ENCODE results near the gene ME1.

ME1 gene

GRCh38 chr6:83354747-83355146, 76.1 kb downstream of the ME1 start:
- no peak overlapping the region for H3K4ac ChIP-seq (ENCODE audit: low read length)
- H3K14ac ChIP-seq (ENCODE audit: low read length) = no peak overlapping the region
- H2AFZ ChIP-seq (ENCODE audit: low read length) = no peak overlapping the region
- no peak overlapping the region for H4K8ac ChIP-seq (ENCODE audit: low read depth, low read length)
- no CpG with 5 or more reads among the region's 1 CpG for WGBS, 2 donors (ENCODE audit: extremely low coverage in 2 of 2, insufficient read length in 2 of 2, insufficient replicate concordance in 1 of 2)
- no peak for DNase-seq (ENCODE audit: low spot score)
- H3K4me2 ChIP-seq (ENCODE audit: insufficient read depth, low read length, poor library complexity, severe bottlenecking) = no peak overlapping the region
- H3K18ac ChIP-seq (ENCODE audit: low read length) = no peak overlapping the region
- H3K27me3 ChIP-seq (ENCODE audit: control insufficient read depth in 3 of 3, insufficient read depth in 3 of 3, low read depth in 1 of 3, low read length in 3 of 3) = no peaks in the 10 kb centered on the region
- no peak overlapping the region for H3K9ac ChIP-seq (ENCODE audit: low read depth, low read length, poor library complexity)
- H3K4me1 ChIP-seq (ENCODE audit: control insufficient read depth in 2 of 2, insufficient read depth in 1 of 2, low read depth in 1 of 2, low read length in 2 of 2) = no peaks in the 10 kb centered on the region
- H3K4me3 ChIP-seq (ENCODE audit: low read length in 2 of 2) = no peak overlapping the region
- H3K79me1 ChIP-seq (ENCODE audit: low read depth, low read length) = no peaks in the 10 kb centered on the region
- no peak overlapping the region for H2BK12ac ChIP-seq (ENCODE audit: low read length)
- H3K23ac ChIP-seq (ENCODE audit: low read depth, low read length, poor library complexity) = no peak overlapping the region
- H3K27ac ChIP-seq (replicated peaks; ENCODE audit: low read length) = no peak overlapping the region
- H3K9me3 ChIP-seq (replicated peaks in 1 of 2; ENCODE audit: control insufficient read depth in 2 of 2, insufficient read depth in 1 of 2, low read depth in 1 of 2, low read length in 2 of 2) = peaks cover 0 to 2% of the 10 kb centered on the region in 2 donors
- H2BK5ac ChIP-seq (ENCODE audit: low read length) = no peak overlapping the region
- H3K36me3 ChIP-seq (replicated peaks in 1 of 2; ENCODE audit: control insufficient read depth in 2 of 2, insufficient read depth in 2 of 2, low read length in 2 of 2) = no peaks in the 10 kb centered on the region
- H4K91ac ChIP-seq (ENCODE audit: low read depth, low read length, poor library complexity) = no peak overlapping the region
- H2AK5ac ChIP-seq (ENCODE audit: low read depth, low read length) = no peak overlapping the region
- no peak overlapping the region for H2BK120ac ChIP-seq (ENCODE audit: low read depth, low read length)
- H2BK15ac ChIP-seq (ENCODE audit: low read length) = no peak overlapping the region

- Histone ChIP-seq H2BK5ac (ENCODE audit: low read length) (no peak overlapping the region), H3K18ac (ENCODE audit: low read length) (no peak overlapping the region), H2AK5ac (ENCODE audit: low read depth, low read length) (no peak overlapping the region), H2BK120ac (ENCODE audit: low read depth, low read length) (no peak overlapping the region), H3K4ac (ENCODE audit: low read length) (no peak overlapping the region), H2BK15ac (ENCODE audit: low read length) (no peak overlapping the region), H3K4me1 (ENCODE audit: control insufficient read depth in 2 of 2, insufficient read depth in 1 of 2, low read depth in 1 of 2, low read length in 2 of 2) (no peaks in the 10 kb centered on the region), H3K27ac (replicated peaks; ENCODE audit: low read length) (no peak overlapping the region), H3K4me3 (ENCODE audit: low read length in 2 of 2) (no peak overlapping the region), H3K9ac (ENCODE audit: low read depth, low read length, poor library complexity) (no peak overlapping the region), H3K27me3 (ENCODE audit: control insufficient read depth in 3 of 3, insufficient read depth in 3 of 3, low read depth in 1 of 3, low read length in 3 of 3) (no peaks in the 10 kb centered on the region), H2AFZ (ENCODE audit: low read length) (no peak overlapping the region), H2BK12ac (ENCODE audit: low read length) (no peak overlapping the region), H4K8ac (ENCODE audit: low read depth, low read length) (no peak overlapping the region), H4K91ac (ENCODE audit: low read depth, low read length, poor library complexity) (no peak overlapping the region), H3K36me3 (replicated peaks in 1 of 2; ENCODE audit: control insufficient read depth in 2 of 2, insufficient read depth in 2 of 2, low read length in 2 of 2) (no peaks in the 10 kb centered on the region), H3K79me1 (ENCODE audit: low read depth, low read length) (no peaks in the 10 kb centered on the region), H3K9me3 (replicated peaks in 1 of 2; ENCODE audit: control insufficient read depth in 2 of 2, insufficient read depth in 1 of 2, low read depth in 1 of 2, low read length in 2 of 2) (no peaks in the 10 kb centered on the region), H3K4me2 (ENCODE audit: insufficient read depth, low read length, poor library complexity, severe bottlenecking) (no peak overlapping the region), H3K14ac (ENCODE audit: low read length) (no peak overlapping the region), H3K23ac (ENCODE audit: low read depth, low read length, poor library complexity) (no peak overlapping the region)
- WGBS, 2 donors (ENCODE audit: extremely low coverage in 2 of 2, insufficient read length in 2 of 2, insufficient replicate concordance in 1 of 2) = no CpG with 5 or more reads among the region's 3 CpGs
- DNase-seq (ENCODE audit: low spot score) = no peak
These were observed 78.3 kb downstream of the ME1 start for GRCh38 chr6:83352424-83353061.

GRCh38 chr6:83343121-83343520, 87.7 kb downstream of the ME1 start:
- H2BK120ac ChIP-seq (ENCODE audit: low read depth, low read length) = no peak overlapping the region
- H3K9me3 ChIP-seq (replicated peaks in 1 of 2; ENCODE audit: control insufficient read depth in 2 of 2, insufficient read depth in 1 of 2, low read depth in 1 of 2, low read length in 2 of 2) = no peaks in the 10 kb centered on the region
- H3K4me3 ChIP-seq (ENCODE audit: low read length in 2 of 2) = no peak overlapping the region
- H2BK15ac ChIP-seq (ENCODE audit: low read length) = no peak overlapping the region
- H3K9ac ChIP-seq (ENCODE audit: low read depth, low read length, poor library complexity) = no peak overlapping the region
- no peaks in the 10 kb centered on the region for H3K79me1 ChIP-seq (ENCODE audit: low read depth, low read length)
- H2AK5ac ChIP-seq (ENCODE audit: low read depth, low read length) = no peak overlapping the region
- no peak overlapping the region for H3K14ac ChIP-seq (ENCODE audit: low read length)
- no peak overlapping the region for H2BK12ac ChIP-seq (ENCODE audit: low read length)
- H3K27ac ChIP-seq (replicated peaks; ENCODE audit: low read length) = no peak overlapping the region
- H4K8ac ChIP-seq (ENCODE audit: low read depth, low read length) = no peak overlapping the region
- no peaks in the 10 kb centered on the region for H3K36me3 ChIP-seq (replicated peaks in 1 of 2; ENCODE audit: control insufficient read depth in 2 of 2, insufficient read depth in 2 of 2, low read length in 2 of 2)
- H3K27me3 ChIP-seq (ENCODE audit: control insufficient read depth in 3 of 3, insufficient read depth in 3 of 3, low read depth in 1 of 3, low read length in 3 of 3) = no peaks in the 10 kb centered on the region
- DNase-seq (ENCODE audit: low spot score) = no peak
- H3K4ac ChIP-seq (ENCODE audit: low read length) = no peak overlapping the region
- no peak overlapping the region for H3K4me2 ChIP-seq (ENCODE audit: insufficient read depth, low read length, poor library complexity, severe bottlenecking)
- H2BK5ac ChIP-seq (ENCODE audit: low read length) = no peak overlapping the region
- H4K91ac ChIP-seq (ENCODE audit: low read depth, low read length, poor library complexity) = no peak overlapping the region
- no peaks in the 10 kb centered on the region for H3K4me1 ChIP-seq (ENCODE audit: control insufficient read depth in 2 of 2, insufficient read depth in 1 of 2, low read depth in 1 of 2, low read length in 2 of 2)
- no CpG with 5 or more reads among the region's 3 CpGs for WGBS, 2 donors (ENCODE audit: extremely low coverage in 2 of 2, insufficient read length in 2 of 2, insufficient replicate concordance in 1 of 2)
- no peak overlapping the region for H3K18ac ChIP-seq (ENCODE audit: low read length)
- no peak overlapping the region for H3K23ac ChIP-seq (ENCODE audit: low read depth, low read length, poor library complexity)
- no peak overlapping the region for H2AFZ ChIP-seq (ENCODE audit: low read length)

GRCh38 chr6:83341765-83342164, 89.1 kb downstream of the ME1 start:
- Histone ChIP-seq H2AFZ (ENCODE audit: low read length) (peak overlapping the region; percentile 60), H3K27ac (replicated peaks; ENCODE audit: low read length) (no peak overlapping the region), H4K91ac (ENCODE audit: low read depth, low read length, poor library complexity) (no peak overlapping the region), H2BK15ac (ENCODE audit: low read length) (no peak overlapping the region), H3K4me2 (ENCODE audit: insufficient read depth, low read length, poor library complexity, severe bottlenecking) (no peak overlapping the region), H3K4ac (ENCODE audit: low read length) (no peak overlapping the region), H4K8ac (ENCODE audit: low read depth, low read length) (no peak overlapping the region), H3K14ac (ENCODE audit: low read length) (no peak overlapping the region), H3K23ac (ENCODE audit: low read depth, low read length, poor library complexity) (no peak overlapping the region), H3K9me3 (replicated peaks in 1 of 2; ENCODE audit: control insufficient read depth in 2 of 2, insufficient read depth in 1 of 2, low read depth in 1 of 2, low read length in 2 of 2) (no peaks in the 10 kb centered on the region), H2BK120ac (ENCODE audit: low read depth, low read length) (no peak overlapping the region), H3K79me1 (ENCODE audit: low read depth, low read length) (no peaks in the 10 kb centered on the region), H3K4me3 (ENCODE audit: low read length in 2 of 2) (no peak overlapping the region), H3K18ac (ENCODE audit: low read length) (no peak overlapping the region), H3K9ac (ENCODE audit: low read depth, low read length, poor library complexity) (no peak overlapping the region), H2BK12ac (ENCODE audit: low read length) (no peak overlapping the region), H2BK5ac (ENCODE audit: low read length) (no peak overlapping the region), H2AK5ac (ENCODE audit: low read depth, low read length) (no peak overlapping the region), H3K36me3 (replicated peaks in 1 of 2; ENCODE audit: control insufficient read depth in 2 of 2, insufficient read depth in 2 of 2, low read length in 2 of 2) (no peaks in the 10 kb centered on the region), H3K4me1 (ENCODE audit: control insufficient read depth in 2 of 2, insufficient read depth in 1 of 2, low read depth in 1 of 2, low read length in 2 of 2) (no peaks in the 10 kb centered on the region), H3K27me3 (ENCODE audit: control insufficient read depth in 3 of 3, insufficient read depth in 3 of 3, low read depth in 1 of 3, low read length in 3 of 3) (no peaks in the 10 kb centered on the region)
- no CpG with 5 or more reads among the region's 2 CpGs for WGBS, 2 donors (ENCODE audit: extremely low coverage in 2 of 2, insufficient read length in 2 of 2, insufficient replicate concordance in 1 of 2)
- no peak for DNase-seq (ENCODE audit: low spot score)

Measured in neuronal stem cell (in vitro differentiated cells).